ENCODE data around the gene PATL1.
"Not testable (repeated sequence)": the region's sequence is repeated elsewhere in the genome, so short reads cannot be mapped to it uniquely, and the experiment has no call there.

The PATL1 gene

DNA sequence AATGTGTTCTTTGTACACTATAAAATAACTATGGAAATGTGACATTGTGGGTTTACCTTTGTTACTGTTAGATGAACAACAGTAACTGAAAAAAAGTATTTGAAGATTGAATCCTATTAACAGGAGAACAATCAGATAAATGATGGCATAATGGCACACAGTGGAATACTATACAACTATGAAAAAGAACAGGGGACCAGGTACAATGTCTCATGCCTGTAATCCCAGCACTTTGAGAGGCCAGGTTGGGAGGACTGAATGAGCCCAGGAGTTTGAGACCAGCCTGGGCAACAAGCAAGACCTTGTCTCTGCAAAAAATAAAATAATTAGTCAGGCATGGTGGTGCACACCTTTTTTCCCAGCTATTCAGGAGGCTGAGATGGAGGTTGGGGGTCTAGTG lies 38.8 kb downstream of the PATL1 start:
- no peak overlapping the region for H3K27ac Mint-ChIP-seq
- TF ChIP-seq, protein P1, sequence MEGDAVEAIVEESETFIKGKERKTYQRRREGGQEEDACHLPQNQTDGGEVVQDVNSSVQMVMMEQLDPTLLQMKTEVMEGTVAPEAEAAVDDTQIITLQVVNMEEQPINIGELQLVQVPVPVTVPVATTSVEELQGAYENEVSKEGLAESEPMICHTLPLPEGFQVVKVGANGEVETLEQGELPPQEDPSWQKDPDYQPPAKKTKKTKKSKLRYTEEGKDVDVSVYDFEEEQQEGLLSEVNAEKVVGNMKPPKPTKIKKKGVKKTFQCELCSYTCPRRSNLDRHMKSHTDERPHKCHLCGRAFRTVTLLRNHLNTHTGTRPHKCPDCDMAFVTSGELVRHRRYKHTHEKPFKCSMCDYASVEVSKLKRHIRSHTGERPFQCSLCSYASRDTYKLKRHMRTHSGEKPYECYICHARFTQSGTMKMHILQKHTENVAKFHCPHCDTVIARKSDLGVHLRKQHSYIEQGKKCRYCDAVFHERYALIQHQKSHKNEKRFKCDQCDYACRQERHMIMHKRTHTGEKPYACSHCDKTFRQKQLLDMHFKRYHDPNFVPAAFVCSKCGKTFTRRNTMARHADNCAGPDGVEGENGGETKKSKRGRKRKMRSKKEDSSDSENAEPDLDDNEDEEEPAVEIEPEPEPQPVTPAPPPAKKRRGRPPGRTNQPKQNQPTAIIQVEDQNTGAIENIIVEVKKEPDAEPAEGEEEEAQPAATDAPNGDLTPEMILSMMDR (IDR thresholded peaks at IDR 0.05; ENCODE audit: unreplicated experiment in 3 of 3), result no peak
- H3K27me3 Mint-ChIP-seq (ENCODE audit: low read depth), result peaks cover 4% of the 10 kb centered on the region

DNA sequence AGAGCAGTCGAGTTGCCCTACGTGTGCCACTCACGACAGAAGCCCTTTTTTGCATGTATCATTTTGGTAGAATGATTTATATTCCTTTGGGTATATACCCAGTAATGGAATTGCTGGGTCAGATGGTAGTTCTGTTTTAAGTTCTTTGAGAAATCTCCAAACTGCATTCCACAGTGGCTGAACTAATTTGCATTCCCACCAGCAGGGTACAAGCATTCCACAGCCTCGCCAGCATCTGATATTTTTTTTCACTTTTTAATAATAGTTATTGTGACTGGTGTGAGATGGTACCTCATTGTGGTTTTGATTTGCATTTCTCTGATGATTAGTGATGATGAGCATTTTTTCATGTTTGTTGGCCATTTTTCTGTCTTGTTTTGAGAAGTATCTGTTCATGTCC lies 41.9 kb downstream of the PATL1 start:
- H3K4me3 Mint-ChIP-seq; H3K9me3 Mint-ChIP-seq; H3K27me3 Mint-ChIP-seq (ENCODE audit: low read depth); H3K4me1 Mint-ChIP-seq; H3K27ac Mint-ChIP-seq; H3K36me3 Mint-ChIP-seq (ENCODE audit: low read depth): not testable (repeated sequence)

More for the DNA sequence above, 38.8 kb downstream of the PATL1 start:
- H3K4me1 Mint-ChIP-seq, result no peaks in the 10 kb centered on the region
- H3K36me3 Mint-ChIP-seq (ENCODE audit: low read depth), result no peaks in the 10 kb centered on the region
- no peak overlapping the region for H3K4me3 Mint-ChIP-seq
- no peaks in the 10 kb centered on the region for H3K9me3 Mint-ChIP-seq

DNA sequence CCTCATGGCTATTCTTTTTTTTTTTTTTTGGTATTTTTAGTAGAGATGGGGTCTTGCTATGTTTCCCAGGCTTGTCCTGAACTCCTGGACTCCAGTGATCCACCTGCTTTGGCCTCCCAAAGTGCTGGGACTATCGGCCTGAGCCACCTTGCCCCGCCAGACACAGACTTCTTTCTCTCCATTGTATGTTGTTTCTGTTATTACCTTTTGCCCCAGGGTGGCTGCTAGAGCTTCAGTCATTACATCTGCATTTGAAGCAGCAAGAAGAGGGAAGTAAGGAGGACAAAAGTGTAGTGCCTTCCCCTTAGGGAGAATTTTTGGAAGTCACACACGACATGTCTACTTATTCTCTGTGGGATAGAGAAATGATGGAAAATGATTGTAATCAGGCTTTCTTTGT lies 43.1 kb downstream of the PATL1 start:
- H3K27ac Mint-ChIP-seq, result peak overlapping the region in 1 of 3 experiments; percentile 9
- H3K4me3 Mint-ChIP-seq, result no peak overlapping the region
- no peaks in the 10 kb centered on the region for H3K36me3 Mint-ChIP-seq (ENCODE audit: low read depth)
- TF ChIP-seq, protein P1 (IDR thresholded peaks at IDR 0.05; ENCODE audit: unreplicated experiment in 3 of 3), result no peak
- H3K27me3 Mint-ChIP-seq (ENCODE audit: low read depth), result peaks cover 4% of the 10 kb centered on the region
- H3K9me3 Mint-ChIP-seq, result no peaks in the 10 kb centered on the region
- no peaks in the 10 kb centered on the region for H3K4me1 Mint-ChIP-seq

DNA sequence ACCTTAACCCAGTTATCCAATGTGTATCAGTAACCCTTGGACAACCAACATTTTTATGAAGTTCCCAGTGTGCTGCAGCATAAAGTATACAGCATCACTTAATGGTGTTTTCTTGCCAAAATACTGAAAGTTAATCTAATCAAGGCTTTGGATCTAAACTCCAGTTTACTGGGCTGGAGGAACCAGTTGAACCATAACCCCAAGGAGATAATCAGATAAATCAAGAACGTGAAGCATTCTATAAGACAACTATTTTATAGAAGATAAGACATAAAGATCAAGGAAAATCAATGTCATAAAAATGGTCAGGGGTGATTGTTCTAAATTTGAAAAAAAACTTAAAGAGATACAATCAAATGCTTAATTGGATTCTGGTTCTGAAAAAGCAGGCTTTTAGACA lies 51.0 kb downstream of the PATL1 start:
- H3K36me3 Mint-ChIP-seq (ENCODE audit: low read depth), result no peaks in the 10 kb centered on the region
- peaks cover 18% of the 10 kb centered on the region for H3K4me1 Mint-ChIP-seq

DNA sequence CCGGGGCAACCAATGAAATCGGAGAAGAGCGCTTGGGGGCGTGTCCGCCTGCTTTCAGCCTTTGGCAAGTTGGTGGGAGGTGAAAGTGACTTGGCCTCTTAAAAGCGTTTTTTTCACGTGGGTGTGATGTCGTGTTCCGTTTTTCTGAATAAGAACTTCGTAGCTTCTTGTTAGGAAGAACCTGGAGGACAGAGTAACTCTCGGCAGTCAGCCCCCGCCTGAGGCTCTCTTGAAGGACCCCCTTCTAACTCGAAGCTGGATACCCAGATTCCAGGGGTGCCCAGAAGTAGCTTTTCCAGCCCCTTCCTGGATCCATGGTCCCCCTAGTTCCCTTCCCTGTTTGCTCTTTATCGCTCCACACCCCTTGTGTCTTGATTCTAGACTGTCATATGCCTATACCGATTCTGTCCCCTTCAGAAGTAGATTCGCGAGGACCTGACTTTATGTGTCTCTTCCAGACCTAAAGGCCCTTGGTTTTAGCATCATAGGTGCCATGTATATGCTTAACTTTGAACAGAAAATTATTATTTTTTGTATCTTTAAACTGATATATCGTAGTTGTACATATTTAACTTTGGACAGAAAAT lies 52.3 kb downstream of the PATL1 start:
- H3K9me3 Mint-ChIP-seq, result no peaks in the 10 kb centered on the region
- H3K4me1 Mint-ChIP-seq, result peaks cover 32% of the 10 kb centered on the region
- peak overlapping the region; percentile 68 to 92 (median 87) for H3K27ac Mint-ChIP-seq
- peak overlapping the region; percentile 81 to 85 (median 82) for H3K4me3 Mint-ChIP-seq
- TF ChIP-seq, protein P1 (IDR thresholded peaks at IDR 0.05; ENCODE audit: unreplicated experiment in 3 of 3), result no peak
- peaks cover under 1% of the 10 kb centered on the region for H3K36me3 Mint-ChIP-seq (ENCODE audit: low read depth)
- H3K27me3 Mint-ChIP-seq (ENCODE audit: low read depth), result no peaks in the 10 kb centered on the region

More for the DNA sequence above, 51.0 kb downstream of the PATL1 start:
- TF ChIP-seq, protein P1 (IDR thresholded peaks at IDR 0.05; ENCODE audit: unreplicated experiment in 3 of 3), result no peak
- Mint-ChIP-seq H3K4me3 (no peak overlapping the region), H3K27me3 (ENCODE audit: low read depth) (no peaks in the 10 kb centered on the region), H3K27ac (peak overlapping the region; percentile 32 to 81 (median 46)), H3K9me3 (no peaks in the 10 kb centered on the region)

DNA sequence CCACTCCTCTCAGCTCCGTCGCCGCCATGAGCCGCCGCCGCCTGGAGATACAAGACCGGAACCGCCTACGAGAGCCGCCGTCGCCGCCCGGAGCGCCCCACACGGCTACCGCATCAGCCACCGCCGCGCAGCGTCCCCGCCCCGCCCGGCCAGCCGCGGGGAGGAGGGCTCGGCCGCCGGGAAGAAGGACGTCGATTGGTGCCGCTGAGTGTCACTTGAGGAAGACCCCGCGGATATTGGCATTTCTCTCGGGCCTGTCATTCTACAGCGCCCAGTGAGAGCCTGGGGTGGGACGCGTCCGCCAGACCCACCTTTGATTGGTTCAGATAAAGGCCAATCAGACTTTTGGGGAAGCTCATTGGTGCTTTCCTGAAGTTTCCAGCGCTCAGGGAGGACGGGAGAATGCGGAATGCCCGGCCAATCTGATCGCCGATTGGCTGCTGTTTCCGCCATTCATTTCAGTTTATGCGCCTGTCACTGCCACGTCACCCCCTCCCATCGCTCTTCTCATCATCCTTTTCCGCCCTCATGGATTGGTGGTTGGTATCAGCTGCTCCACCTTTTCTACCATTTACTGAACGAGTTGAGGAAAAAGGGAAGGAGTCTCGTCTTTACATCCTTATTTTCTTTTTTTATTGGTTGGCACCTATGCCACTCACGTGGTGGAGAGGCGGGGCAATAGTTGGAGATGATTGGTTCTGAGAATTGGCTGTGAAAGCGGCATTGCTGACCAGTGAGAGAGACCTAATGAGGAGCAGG lies 53.0 kb downstream of the PATL1 start, which contains the start of gene OSBP:
Gene OSBP, minus strand, starts transcription at position 138 of the 759 bp plus-strand sequence. Its CDS starts 110 bp downstream, at position 28.
- peak within 1 kb of the TSS; percentile 90 to 98 (median 97) for H3K4me3 Mint-ChIP-seq
- TF ChIP-seq, protein P1 (IDR thresholded peaks at IDR 0.05; ENCODE audit: unreplicated experiment in 3 of 3), result peak in 1 of 3 experiments; percentile 12
- no peaks in the 10 kb centered on the region for H3K9me3 Mint-ChIP-seq
- H3K36me3 Mint-ChIP-seq (ENCODE audit: low read depth), result peaks cover 4% of the 10 kb centered on the region
- peaks cover 36% of the 10 kb centered on the region for H3K4me1 Mint-ChIP-seq
- peak within 1 kb of the TSS; percentile 76 to 92 (median 90) for H3K27ac Mint-ChIP-seq
- H3K27me3 Mint-ChIP-seq (ENCODE audit: low read depth), result no peaks in the 10 kb centered on the region
